HG02610 (cell line): ENCODE data around the gene CHRND.

ENCODE experiments used
- ATAC-seq: cut with Tn5 transposase; IDR thresholded peaks from one replicate; pipeline ENCODE4 v1.9.1; 2021; ENCODE audit warnings: mild to moderate bottlenecking, moderate library complexity; ENCODE audit not compliant: unreplicated experiment

The CHRND gene

DNA sequence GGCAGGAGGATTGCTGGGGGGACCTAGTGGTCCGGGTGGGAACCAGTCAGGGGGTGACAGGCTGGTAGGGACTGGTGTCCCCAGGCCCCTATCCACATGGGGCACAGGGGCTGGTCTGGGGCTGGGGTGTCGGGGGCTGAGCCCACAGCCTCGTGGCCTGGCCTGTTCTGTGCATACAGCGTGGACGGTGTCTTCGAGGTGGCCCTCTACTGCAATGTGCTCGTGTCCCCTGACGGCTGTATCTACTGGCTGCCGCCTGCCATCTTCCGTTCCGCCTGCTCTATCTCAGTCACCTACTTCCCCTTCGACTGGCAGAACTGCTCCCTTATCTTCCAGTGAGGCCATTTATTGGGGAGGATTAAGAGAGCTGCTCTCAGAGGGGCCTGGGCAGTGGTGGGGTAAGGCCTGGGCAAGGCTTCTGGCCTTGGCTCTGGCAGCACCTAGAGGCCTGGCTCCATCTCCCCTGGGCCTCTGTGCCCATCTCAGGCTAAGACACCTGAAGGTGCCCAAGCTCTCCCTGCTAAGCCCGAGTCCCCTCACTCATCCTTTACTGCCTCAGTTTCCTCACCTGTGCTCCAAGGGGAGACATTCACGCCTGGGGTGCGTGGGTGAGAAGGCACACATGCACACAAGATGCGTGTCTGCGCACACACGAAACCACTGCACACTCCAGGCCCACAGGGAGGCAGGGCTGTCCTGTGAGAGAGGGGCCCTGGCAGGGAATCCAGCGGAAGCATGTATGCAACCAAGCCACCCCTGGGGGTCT is 15.4 kb downstream of the CHRND start:
- no peak for ATAC-seq

DNA sequence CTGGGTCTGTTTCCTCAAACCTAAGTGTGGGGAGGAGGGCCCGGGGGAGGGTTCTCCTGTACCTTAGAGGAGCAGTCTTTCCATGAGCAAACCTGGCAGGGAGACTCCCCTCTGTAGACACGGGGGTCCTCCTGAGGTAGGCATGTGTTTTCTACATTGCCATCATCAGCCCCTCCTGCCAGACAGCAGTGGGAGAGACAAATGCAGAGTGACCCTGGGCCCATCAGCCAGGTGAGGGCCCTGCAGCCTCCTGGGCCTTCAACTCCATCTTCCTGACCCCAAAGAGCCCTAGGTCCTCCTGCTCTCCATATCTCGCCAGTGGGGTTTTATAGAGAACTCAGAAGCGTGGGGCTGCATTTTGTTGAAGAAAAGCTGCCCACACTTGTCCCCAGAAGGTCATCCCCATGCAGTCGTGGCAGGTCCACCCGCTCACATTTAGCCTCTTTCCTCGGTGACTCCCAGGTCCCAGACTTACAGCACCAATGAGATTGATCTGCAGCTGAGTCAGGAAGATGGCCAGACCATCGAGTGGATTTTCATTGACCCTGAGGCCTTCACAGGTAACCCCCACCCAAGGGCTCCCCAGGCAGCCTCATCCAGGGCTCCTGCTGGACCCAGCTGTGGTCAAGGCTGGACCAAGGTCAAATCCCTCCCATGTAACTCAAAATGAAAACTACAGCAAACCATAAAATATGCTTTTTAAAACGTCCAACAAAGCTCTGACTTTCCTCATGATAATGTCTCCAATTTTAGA is 16.2 kb downstream of the CHRND start:
- no peak for ATAC-seq

DNA sequence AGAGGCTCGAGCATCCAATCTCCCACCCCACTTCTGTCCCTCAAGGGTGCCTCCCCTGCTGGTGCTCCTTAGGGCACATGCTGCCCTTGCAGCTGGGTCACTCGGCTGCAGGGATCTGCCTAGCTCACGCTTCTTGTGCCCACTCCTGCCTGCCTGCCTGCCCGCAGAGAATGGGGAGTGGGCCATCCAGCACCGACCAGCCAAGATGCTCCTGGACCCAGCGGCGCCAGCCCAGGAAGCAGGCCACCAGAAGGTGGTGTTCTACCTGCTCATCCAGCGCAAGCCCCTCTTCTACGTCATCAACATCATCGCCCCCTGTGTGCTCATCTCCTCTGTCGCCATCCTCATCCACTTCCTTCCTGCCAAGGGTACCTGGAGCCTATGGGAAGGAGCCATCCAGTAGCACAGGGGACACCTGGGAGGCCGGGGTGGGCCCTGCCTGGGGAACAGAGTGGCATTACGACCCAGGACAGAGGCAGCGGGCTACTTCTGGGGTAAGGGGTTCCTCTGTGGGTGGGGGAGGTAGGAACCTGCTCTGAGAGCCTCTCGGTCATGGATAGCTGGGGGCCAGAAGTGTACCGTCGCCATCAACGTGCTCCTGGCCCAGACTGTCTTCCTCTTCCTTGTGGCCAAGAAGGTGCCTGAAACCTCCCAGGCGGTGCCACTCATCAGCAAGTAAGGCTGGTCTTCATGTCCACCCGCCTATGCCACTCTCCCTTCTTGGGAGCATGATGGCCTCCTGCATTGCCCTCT is 16.9 kb downstream of the CHRND start:
- ATAC-seq = no peak

DNA sequence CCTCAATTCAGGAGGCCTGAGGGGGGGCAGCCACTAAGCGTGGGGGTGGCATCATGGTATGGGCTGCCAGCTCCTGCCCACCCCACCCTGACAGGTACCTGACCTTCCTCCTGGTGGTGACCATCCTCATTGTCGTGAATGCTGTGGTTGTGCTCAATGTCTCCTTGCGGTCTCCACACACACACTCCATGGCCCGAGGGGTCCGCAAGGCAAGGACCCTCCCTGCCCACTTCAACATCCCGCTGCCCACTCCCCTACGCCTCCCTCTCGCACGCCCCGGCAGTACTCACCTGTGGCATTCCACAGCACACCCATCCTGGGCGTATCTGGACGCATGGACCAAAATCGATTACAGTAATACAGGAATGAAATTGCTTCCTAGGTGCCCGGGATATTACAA is 17.5 kb downstream of the CHRND start:
- ATAC-seq = no peak

DNA sequence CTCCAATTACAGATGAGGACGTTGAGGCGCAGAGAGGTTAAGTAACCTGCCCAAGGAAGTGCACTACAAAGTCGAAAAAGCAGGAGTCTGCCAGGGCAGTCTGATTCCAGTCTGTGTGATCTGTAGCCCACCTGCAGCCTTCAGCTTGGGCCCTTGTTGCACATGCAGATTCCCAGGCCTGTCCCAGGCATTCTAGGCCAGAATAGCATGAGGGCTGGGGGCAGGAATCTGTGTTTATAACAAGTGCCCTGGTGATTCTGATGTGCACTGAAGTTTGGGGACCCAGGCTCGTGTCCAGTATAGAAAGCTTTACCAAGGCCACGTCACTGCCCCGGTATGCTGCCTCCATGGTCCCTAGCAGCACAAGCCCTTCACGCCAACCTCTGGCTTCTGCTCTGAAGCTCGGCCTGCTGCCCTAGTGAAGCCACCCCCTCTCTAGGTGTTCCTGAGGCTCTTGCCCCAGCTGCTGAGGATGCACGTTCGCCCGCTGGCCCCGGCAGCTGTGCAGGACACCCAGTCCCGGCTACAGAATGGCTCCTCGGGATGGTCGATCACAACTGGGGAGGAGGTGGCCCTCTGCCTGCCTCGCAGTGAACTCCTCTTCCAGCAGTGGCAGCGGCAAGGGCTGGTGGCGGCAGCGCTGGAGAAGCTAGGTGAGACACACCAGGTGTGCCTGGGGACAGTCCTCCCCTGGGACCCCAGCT is 18.1 kb downstream of the CHRND start:
- ATAC-seq = no peak

DNA sequence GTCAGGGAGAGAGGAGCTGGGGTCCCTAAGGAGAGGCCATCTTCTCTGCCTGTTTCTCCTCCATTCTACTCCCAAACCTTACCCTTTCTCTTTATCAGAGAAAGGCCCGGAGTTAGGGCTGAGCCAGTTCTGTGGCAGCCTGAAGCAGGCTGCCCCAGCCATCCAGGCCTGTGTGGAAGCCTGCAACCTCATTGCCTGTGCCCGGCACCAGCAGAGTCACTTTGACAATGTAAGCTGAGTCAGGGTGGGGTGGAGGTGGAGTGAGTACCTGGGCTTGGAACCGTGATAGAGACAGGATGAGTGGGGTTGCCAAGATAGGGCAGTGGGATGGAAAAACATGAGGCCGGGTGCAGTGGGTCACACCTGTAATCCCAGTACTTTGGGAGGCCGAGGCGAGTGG is 18.7 kb downstream of the CHRND start:
- ATAC-seq = no peak

DNA sequence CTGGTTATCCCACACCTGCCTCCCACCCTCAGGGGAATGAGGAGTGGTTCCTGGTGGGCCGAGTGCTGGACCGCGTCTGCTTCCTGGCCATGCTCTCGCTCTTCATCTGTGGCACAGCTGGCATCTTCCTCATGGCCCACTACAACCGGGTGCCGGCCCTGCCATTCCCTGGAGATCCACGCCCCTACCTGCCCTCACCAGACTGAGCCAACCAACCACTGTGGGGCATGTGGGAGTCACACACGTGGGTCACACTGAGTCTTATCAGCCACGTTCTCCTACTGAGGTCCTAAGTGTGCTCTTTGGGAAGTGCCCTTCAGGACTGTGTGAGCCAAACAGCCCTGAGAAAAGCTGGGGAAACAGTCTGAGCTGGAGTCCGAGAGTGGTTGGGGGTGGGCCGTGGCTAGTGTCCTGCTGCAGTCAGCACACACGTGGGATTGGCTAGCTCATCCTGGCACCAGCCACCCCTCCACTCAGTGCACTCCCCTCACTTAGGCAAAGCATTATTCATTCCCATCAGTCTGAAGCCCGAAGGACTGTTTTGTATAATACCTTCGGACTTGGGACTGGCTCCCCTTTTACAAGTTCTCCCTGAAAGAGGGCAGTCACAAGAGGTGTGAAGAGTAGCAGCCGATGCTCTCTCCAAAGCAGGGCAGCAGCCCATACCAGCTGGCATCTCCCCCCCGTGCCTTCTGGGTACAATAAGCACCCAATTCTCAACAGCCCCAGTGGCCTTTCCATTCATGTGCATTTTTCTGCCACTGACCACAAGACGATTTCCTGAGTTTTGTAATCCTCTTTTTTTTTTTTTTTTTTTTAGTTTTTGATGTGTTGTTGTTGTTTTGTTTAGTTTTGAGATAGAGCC is 19.8 kb downstream of the CHRND start:
- ATAC-seq = no peak

DNA sequence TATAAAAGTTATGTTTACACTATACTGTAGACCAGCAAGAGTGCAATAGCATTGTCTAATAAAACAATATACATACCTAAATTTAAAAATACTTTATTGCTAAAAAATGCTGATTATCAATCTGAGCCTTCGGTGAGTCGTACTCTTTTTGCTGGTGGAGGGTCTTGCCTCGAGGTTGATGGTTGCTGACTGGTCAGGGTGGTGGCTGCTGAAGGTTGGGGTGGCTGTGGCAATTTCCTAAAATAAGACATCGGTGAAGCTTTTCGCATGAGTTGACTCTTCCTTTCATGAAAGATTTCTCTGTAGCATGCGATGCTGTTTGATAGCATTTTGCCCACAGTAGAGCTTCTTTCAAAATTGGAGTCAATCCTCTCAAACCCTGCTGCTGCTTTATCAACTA is 22.0 kb downstream of the CHRND start:
- no peak for ATAC-seq

DNA sequence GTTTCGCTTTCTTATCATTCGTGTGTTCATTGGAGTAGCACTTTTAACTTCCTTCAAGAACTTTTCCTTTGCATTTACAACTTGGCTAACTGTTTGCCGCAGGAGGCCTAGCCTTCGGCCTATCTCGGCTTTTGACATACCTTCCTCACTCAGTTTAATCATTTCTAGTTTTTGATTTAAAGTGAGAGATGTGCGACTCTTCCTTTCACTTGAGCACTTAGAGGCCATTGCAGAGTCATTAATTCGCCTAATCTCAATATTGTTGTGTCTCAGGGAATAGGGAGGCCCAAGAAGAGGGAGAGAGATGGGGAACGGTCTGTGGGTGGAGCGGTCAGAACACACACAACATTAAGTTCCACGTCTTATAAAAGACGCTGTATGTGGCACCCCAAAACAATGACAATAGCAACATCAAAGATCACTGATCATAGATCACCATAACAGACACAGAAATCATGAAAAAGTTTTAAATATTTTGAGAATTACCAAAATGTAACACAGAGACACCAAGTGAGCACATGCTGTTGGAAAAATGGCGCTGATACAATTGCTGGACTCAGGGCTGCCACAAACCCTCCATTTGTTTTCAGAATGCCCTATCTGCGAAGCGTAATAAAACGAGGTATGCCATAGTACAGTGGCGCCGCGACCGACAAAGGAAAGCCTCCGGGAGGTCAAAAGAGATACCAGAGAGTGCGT is 23.8 kb downstream of the CHRND start:
- no peak for ATAC-seq

DNA sequence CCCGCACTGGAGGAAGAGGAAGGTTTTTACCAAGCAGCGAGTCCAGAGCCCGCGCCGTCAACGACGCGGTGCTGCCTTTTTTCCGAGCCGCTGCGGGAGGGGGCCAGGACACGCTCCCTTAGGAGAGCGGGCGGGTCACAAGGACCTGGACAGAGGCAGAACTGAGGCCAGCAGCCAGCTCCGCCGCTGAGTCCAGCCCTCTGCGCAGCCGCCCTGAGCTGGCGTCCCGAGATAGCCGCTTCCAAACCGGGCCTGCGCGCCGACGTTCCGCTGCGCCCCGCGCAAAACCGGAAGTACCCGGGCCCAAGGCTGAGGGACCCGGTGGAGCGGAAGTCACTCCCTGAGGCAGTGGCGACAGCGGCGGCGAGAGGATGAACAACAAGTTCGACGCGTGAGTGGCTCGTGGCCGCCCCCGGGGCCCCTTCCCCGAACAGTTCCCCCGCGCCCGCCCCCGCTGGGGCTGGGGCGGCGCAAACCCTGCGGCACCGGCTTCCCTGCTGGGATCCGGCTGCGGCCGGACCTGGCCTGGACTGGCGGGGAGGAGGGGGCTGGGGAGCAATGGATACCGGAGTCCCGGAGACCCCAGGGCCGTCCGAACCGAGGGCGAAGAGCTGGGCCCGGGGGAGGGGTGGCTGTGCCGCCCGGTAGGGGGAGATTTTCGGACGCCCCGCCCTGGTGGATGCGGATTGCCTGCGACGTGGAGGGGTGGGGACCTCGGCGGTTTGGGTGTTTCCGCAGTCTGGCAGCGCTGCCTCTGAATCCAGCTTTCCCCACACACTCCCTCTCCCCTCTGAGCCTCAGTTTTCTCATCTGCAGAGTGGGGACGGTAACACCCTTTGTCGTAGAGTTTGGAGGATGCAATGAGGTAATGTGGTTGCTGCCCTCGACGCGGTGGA is 24.6 kb downstream of the CHRND start, which contains the start of the genes EIF4E2 and TIGD1:
Gene EIF4E2 (plus strand): TSS at position 336 of the 896 bp plus-strand sequence. CDS start 36 bp downstream, at position 372.
Gene TIGD1 (minus strand): TSS at position 204 of the 896 bp plus-strand sequence. CDS start 675 bp downstream, outside the sequence.
- ATAC-seq = peak; percentile 92

DNA sequence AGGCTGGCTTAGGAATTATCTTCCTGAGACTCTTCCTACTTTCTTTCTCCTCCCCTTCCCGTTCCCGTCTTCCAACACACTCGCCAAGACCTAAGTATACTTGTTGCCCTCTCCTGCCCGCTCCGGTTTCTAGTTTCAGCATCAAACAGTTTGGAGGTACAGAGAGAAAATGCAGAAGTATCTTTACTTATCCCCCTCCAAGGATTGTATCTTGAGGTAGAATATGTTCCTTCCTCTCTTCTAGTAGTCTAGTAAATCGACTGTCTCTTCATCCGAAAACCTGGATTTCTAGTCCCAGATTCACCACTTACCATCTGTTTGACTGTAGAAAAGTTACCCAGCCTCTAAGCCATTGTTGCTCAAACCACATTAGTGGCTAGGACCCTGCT is 25.3 kb downstream of the CHRND start:
- no peak for ATAC-seq

DNA sequence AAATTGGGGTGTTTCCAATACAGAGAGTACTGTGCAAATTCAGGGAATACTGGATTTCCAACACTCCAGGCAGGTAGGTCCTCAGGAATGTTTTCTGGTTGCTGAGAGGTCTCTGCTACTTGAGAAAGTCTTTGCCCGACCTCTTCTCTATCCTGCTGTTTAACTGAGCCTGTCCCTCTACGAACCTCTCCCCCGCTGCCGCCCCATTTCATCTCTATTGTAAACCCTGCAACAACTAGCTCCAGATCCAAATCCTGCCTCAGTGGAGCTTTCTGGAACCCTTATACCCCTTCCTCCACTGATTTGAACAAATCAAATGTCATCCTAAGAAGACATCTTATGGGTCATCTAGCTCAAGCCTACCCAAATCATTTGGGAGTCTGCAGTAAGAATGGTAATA is 25.8 kb downstream of the CHRND start:
- no peak for ATAC-seq

DNA sequence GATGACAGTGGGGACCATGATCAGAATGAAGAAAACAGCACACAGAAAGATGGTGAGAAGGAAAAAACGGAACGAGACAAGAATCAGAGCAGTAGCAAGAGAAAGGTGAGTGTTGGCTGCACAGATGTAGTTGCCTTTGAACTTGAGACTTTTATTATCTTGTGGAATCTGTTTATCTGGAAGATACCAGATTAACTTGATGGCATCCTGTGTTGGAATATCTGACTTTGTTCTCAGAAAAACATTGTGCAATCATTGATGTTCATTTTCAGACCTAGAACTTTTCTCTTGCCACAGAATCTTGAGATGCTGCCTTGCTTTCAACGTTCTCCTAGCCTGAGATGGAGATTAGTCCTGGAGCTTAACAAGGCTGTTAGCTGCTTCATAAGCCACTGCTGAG is 30.5 kb downstream of the CHRND start:
- ATAC-seq = no peak

DNA sequence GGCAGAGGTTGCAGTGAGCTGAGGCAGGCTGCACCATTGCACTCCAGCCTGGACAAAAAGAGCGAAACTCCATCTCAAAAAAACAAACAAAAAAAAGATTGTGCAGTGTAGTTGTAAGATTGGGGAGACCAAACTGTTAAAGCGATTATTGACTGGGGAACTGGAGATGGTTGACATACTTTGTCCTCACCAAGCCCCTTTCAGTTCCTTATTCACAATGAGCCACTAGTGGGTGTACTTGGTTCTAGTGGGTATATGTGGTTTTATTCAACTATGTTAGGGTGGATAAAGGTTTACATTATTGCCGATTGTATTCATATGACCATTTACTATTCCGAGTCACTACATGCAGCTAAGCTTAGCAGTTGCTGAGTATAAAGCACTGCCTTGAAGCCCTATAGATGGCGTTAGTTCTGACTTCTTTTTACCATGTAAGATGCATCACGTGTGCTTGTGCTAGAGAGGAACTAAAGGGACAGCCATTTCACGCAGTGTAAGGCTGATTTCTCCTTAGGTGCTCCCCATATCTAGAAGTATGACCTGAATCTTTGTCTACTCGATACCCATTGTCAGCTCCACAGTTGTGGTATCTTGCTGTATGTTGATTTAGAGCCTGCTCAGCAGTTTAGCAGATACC is 36.7 kb downstream of the CHRND start:
- ATAC-seq = no peak

DNA sequence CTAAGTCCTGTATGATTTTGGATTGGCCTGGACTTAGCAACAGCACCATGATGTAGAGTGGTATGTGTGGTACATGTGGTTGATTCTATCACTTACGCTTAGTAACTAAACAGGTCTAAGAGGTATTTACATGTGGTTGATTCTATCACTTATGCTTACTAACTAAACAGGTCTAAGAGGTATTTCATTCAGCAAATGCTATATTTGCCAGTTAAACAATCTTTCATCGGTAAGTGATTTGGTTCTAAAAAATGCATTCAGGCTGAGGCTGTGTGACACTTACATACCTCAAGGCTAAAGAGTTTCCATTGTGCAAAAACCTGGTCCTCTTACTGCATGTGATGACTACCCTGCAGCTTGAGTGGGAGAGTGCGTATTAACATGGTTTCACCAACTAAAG is 37.6 kb downstream of the CHRND start:
- ATAC-seq = no peak

DNA sequence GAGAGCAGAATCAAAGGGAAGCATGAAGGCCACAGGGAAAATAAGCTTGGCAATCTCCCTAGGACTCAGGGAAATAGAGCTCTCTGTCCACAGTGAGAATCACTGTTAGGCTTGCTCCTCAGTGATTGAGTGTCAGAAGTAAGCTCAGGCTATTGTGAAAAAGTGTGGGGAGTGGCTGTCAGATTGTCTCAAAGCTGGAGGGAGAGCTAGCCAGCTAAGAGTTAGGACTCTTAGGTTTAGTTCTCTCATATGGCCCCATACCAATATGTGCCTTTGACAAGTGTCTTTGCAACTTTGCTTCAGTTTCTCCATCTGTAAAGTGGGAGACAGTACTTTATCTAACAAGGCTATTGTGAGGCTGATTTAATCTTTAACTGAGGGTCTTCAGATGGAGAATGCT is 41.8 kb downstream of the CHRND start:
- no peak for ATAC-seq

DNA sequence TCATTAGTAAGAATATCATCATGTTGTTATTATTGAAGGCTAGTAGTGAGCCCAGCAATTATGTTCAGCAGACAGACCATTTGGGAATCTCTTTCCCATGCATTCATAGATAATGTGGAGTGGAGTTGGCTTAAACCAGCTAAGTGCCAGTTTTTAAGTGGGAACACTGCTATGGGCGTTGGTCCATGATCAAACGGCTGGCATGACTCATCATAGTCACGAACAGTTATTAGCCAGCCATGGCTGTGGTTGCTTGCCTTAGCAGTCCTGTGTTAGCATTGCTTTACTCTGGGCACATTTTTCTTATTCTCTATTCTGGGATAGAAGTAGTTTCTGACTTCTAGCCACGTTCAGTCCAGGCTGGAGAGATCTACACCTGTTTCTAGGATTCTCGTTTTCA is 42.2 kb downstream of the CHRND start:
- no peak for ATAC-seq

DNA sequence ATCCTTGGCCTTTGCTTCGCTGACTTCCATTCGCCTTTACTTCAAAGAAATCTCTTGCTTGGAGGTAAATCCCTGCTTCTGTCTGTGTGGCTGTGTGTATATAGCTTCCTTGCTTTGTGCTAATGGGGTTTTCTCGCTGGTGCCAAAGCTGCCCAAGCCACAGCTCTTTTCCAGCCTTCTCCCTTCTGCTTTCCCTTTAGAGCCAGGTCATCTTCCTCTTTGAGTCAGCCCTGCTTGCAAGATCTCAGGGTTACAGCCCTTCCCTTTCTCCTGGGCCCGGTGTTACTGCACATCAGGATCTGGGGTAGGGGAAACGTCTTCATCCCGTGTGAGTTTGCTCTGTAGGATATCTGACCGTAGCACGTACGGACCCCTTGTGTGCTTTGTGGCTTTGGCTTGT is 43.6 kb downstream of the CHRND start:
- ATAC-seq = no peak
